Activated CD8-positive, alpha-beta T cell treated with anti-CD3 and anti-CD28 coated beads for 36 hours (primary cell): ENCODE measurements around the gene SNX7. TPM values are rescaled to one million over a fixed set of nuclear protein-coding genes. Genes with fewer than 3 reads are reported as not detected.

Experiments
- ATAC-seq: fragments of 200-7000 bp; cut with Tn5 transposase; one replicate; pipeline ENCODE4 v1.10.0; 2021; ENCODE audit warnings: mild to moderate bottlenecking, moderate library complexity
- CTCF ChIA-PET: fragments of 350-600 bp; sonication (Branson Sonifier 250); formaldehyde crosslinking; loops from one replicate; lab custom pipeline; 2021; ENCODE audit warnings: antibody characterized with exemption; lab: Charles Lee
- POLR2A ChIA-PET: fragments of 350-600 bp; sonication (Branson Sonifier 250); formaldehyde crosslinking; loops from one replicate; lab custom pipeline; 2021; ENCODE audit warnings: antibody characterized with exemption; lab: Charles Lee
- DNase-seq: peaks from one replicate; pipeline ENCODE4 v3.0.0-alpha.2; 2020
- H3K27ac Mint-ChIP-seq: one replicate; pipeline ENCODE4 v1.8.0; 2021; ENCODE audit warnings: mild to moderate bottlenecking, mixed read lengths
- H3K27me3 Mint-ChIP-seq: one replicate; pipeline ENCODE4 v1.8.0; 2021; ENCODE audit warnings: mixed read lengths
- H3K36me3 Mint-ChIP-seq: one replicate; pipeline ENCODE4 v1.8.0; 2021; ENCODE audit warnings: low read depth, mixed read lengths
- H3K4me1 Mint-ChIP-seq: one replicate; pipeline ENCODE4 v1.8.0; 2021; ENCODE audit warnings: low read depth, mixed read lengths
- H3K4me3 Mint-ChIP-seq: one replicate; pipeline ENCODE4 v1.8.0; 2021; ENCODE audit warnings: mild to moderate bottlenecking, moderate library complexity, mixed read lengths
- H3K9me3 Mint-ChIP-seq: one replicate; pipeline ENCODE4 v1.8.0; 2021; ENCODE audit warnings: mixed read lengths
- CTCF ChIP-seq: fragments of 200-600 bp; IDR thresholded peaks from one replicate; pipeline ENCODE4 v1.8.0; 2022; ENCODE audit warnings: antibody characterized with exemption, mild to moderate bottlenecking
- intact Hi-C: fragments of 100-400 bp; cut with micrococcal nuclease; formaldehyde crosslinking; loops from one replicate; pipeline ENCODE4 v1.10.0; 2022
- total RNA-seq, 2 experiments: library from RNA; stranded (reverse); gene quantifications; one replicate each; pipeline ENCODE4 v1.2.3, GENCODE V29; 2021

The SNX7 gene
- total RNA-seq, 2 experiments from 2014 or later: not detected

GRCh38 chr1:98693385-98693784 is 31.9 kb downstream of the SNX7 start:
- peaks cover 3% of the 10 kb centered on the region for H3K27me3 Mint-ChIP-seq

GRCh38 chr1:98696077-98696476 is 34.6 kb downstream of the SNX7 start:
- H3K4me3 Mint-ChIP-seq: no peak overlapping the region
- peaks cover 3% of the 10 kb centered on the region for H3K27me3 Mint-ChIP-seq
- intact Hi-C loops: no loop called here
- ATAC-seq (no peak), DNase-seq (no peak)
- no peaks in the 10 kb centered on the region for H3K9me3 Mint-ChIP-seq
- no peaks in the 10 kb centered on the region for H3K4me1 Mint-ChIP-seq
- no peak for TF ChIP-seq CTCF
- ChIA-PET CTCF (no interaction called here), POLR2A (no interaction called here)
- H3K27ac Mint-ChIP-seq: no peak overlapping the region
- H3K36me3 Mint-ChIP-seq: no peaks in the 10 kb centered on the region

More at GRCh38 chr1:98693385-98693784, 31.9 kb downstream of the SNX7 start:
- ATAC-seq (no peak), DNase-seq (no peak)
- no peaks in the 10 kb centered on the region for H3K9me3 Mint-ChIP-seq
- no peaks in the 10 kb centered on the region for H3K4me1 Mint-ChIP-seq
- no peak overlapping the region for H3K27ac Mint-ChIP-seq
- H3K4me3 Mint-ChIP-seq: no peak overlapping the region
- intact Hi-C loops: no loop called here
- ChIA-PET POLR2A (no interaction called here), CTCF (no interaction called here)
- no peaks in the 10 kb centered on the region for H3K36me3 Mint-ChIP-seq
- TF ChIP-seq CTCF: no peak

- H3K9me3 Mint-ChIP-seq: no peaks in the 10 kb centered on the region
- ATAC-seq (no peak), DNase-seq (no peak)
- H3K27ac Mint-ChIP-seq: no peak overlapping the region
- POLR2A ChIA-PET: no interaction called here
- H3K4me3 Mint-ChIP-seq: no peak overlapping the region
- intact Hi-C loops: no loop called here
- CTCF ChIA-PET: no interaction called here
- H3K36me3 Mint-ChIP-seq: no peaks in the 10 kb centered on the region
- peaks cover 3% of the 10 kb centered on the region for H3K27me3 Mint-ChIP-seq
- no peaks in the 10 kb centered on the region for H3K4me1 Mint-ChIP-seq
- no peak for TF ChIP-seq CTCF
These were observed 36.3 kb downstream of the SNX7 start for GRCh38 chr1:98697781-98698180.

- H3K27ac Mint-ChIP-seq: no peak overlapping the region
- no peaks in the 10 kb centered on the region for H3K36me3 Mint-ChIP-seq
- POLR2A ChIA-PET: interaction anchor here (0.7 kb wide), 1 partner anchor 854 kb away, joined by 3 read pairs; no protein-coding TSS in a partner anchor
- no peaks in the 10 kb centered on the region for H3K4me1 Mint-ChIP-seq
- no peak for ATAC-seq
- intact Hi-C loops: no loop called here
- no peak for DNase-seq
- TF ChIP-seq CTCF: no peak
- H3K27me3 Mint-ChIP-seq: peaks cover 3% of the 10 kb centered on the region
- H3K4me3 Mint-ChIP-seq: no peak overlapping the region
- CTCF ChIA-PET: no interaction called here
- H3K9me3 Mint-ChIP-seq: no peaks in the 10 kb centered on the region
These were observed 37.1 kb downstream of the SNX7 start for GRCh38 chr1:98698625-98699024.

GRCh38 chr1:98700228-98700627 is 38.7 kb downstream of the SNX7 start:
- no peak for TF ChIP-seq CTCF
- ATAC-seq: no peak
- intact Hi-C loops: no loop called here
- no peak overlapping the region for H3K4me3 Mint-ChIP-seq
- H3K27ac Mint-ChIP-seq: no peak overlapping the region
- H3K9me3 Mint-ChIP-seq: no peaks in the 10 kb centered on the region
- no peaks in the 10 kb centered on the region for H3K36me3 Mint-ChIP-seq
- ChIA-PET POLR2A (no interaction called here), CTCF (no interaction called here)
- DNase-seq: no peak
- H3K4me1 Mint-ChIP-seq: no peaks in the 10 kb centered on the region
- H3K27me3 Mint-ChIP-seq: peaks cover 3% of the 10 kb centered on the region
